HepG2 (cell line): ENCODE results near the gene TUBB. TPM values are rescaled to one million over a fixed set of nuclear protein-coding genes. Genes with fewer than 3 reads are reported as not detected.

Experiments
- ATAC-seq: fragments of 200-7000 bp; cut with Tn5 transposase; 3 replicates; pipeline ENCODE4 v1.9.1; 2020; ENCODE audit warnings: mild to moderate bottlenecking, moderate library complexity
- BruUV-seq: library from RNA; stranded (reverse); fragments of 400-500 nt; replicated peaks from 2 replicates; lab custom pipeline; 2021; lab: Mats Ljungman, UMichigan
- CTCF ChIA-PET: fragments of 300-600 bp; formaldehyde crosslinking; extraction: SDS; loops from one replicate; lab custom pipeline; 2021; ENCODE audit warnings: low total read pairs, inconsistent platforms, low intra/inter-chr PET ratio; lab: Yijun Ruan, JAX
- POLR2A ChIA-PET: fragments of 350-600 bp; sonication (Branson Sonifier 250); formaldehyde crosslinking; loops from one replicate; lab custom pipeline; 2020; ENCODE audit warnings: antibody characterized with exemption, inconsistent platforms; lab: Yijun Ruan, JAX
- DNase-seq: peaks from one replicate; pipeline ENCODE4 v3.0.0-alpha.2; 2015; ENCODE audit warnings: low spot score
- FAIRE-seq: peaks from 3 replicates; lab custom pipeline; 2011; peaks lifted over from hg19 to GRCh38; lab: Jason Lieb, UNC
- H2AFZ ChIP-seq: one replicate; pipeline ENCODE4 v1.6.1; 2011; ENCODE audit warnings: low read length, inconsistent platforms
- H3K27ac ChIP-seq: fragments of 300-600 bp; 3 replicates; pipeline ENCODE4 v1.8.0; 2011; ENCODE audit warnings: mixed run types, mild to moderate bottlenecking, mixed read lengths, low read length, inconsistent platforms; ENCODE audit not compliant: insufficient read depth; ENCODE audit errors: extremely low read length
- H3K27me3 ChIP-seq, 2 experiments: fragments of 200-600 bp in 1 of 2; 2 replicates in 1 of 2; 3 replicates in 1 of 2; pipeline versions ENCODE4 v1.6.0 to v1.8.0; 2011; ENCODE audit warnings: low read length in 2 of 2, mild to moderate bottlenecking in 2 of 2, moderate library complexity in 2 of 2, inconsistent platforms in 1 of 2; ENCODE audit not compliant: insufficient read depth in 2 of 2, control insufficient read depth in 1 of 2
- H3K36me3 ChIP-seq, 2 experiments: fragments of 200-600 bp in 1 of 2; replicated peaks in 1 of 2; 2 replicates in 1 of 2; 3 replicates in 1 of 2; pipeline versions ENCODE4 v1.5.1 to v1.8.0; 2011; ENCODE audit warnings: low read length in 2 of 2, inconsistent platforms in 1 of 2; ENCODE audit not compliant: insufficient read depth in 2 of 2, control insufficient read depth in 1 of 2
- H3K4me1 ChIP-seq: 2 replicates; pipeline ENCODE4 v1.5.1; 2012; ENCODE audit warnings: low read length, inconsistent platforms; ENCODE audit not compliant: insufficient read depth
- H3K4me2 ChIP-seq: 2 replicates; pipeline ENCODE4 v1.6.0; 2011; ENCODE audit warnings: low read depth, low read length, inconsistent platforms
- H3K4me3 ChIP-seq, 3 experiments: fragments of 200-600 bp in 1 of 3; sonication (generic), shearing (Covaris generic) in 1 of 3; replicated peaks in 1 of 3; 2 replicates each; pipeline ENCODE4 v1.5.1; 2011 to 2016; ENCODE audit warnings: low read length in 3 of 3, inconsistent platforms in 2 of 3, low read depth in 2 of 3, mild to moderate bottlenecking in 2 of 3, control low read depth in 1 of 3, mixed read lengths in 1 of 3; ENCODE audit not compliant: insufficient read depth in 1 of 3
- H3K79me2 ChIP-seq: one replicate; pipeline ENCODE4 v1.6.1; 2011; ENCODE audit warnings: low read length, inconsistent platforms; ENCODE audit not compliant: insufficient read depth
- H3K9ac ChIP-seq: 2 replicates; pipeline ENCODE4 v1.6.0; 2011; ENCODE audit warnings: mild to moderate bottlenecking, low read depth, low read length, inconsistent platforms; ENCODE audit not compliant: insufficient read depth
- H3K9me3 ChIP-seq: 2 replicates; pipeline ENCODE4 v1.5.1; 2012; ENCODE audit warnings: mild to moderate bottlenecking, low read length
- H4K20me1 ChIP-seq: 2 replicates; pipeline ENCODE4 v1.6.0; 2011; ENCODE audit warnings: inconsistent platforms, mild to moderate bottlenecking, low read length, moderate library complexity; ENCODE audit not compliant: insufficient read depth
- HMGXB4 ChIP-seq, 2 experiments: sonication (generic) in 1 of 2; formaldehyde crosslinking in 1 of 2; IDR thresholded peaks; 2 replicates each; pipeline versions ENCODE4 v1.4.0 to v1.6.1; 2018 to 2020; ENCODE audit warnings: missing genetic modification reagents in 2 of 2, borderline replicate concordance in 1 of 2, low read depth in 1 of 2, mild to moderate bottlenecking in 1 of 2, missing biosample characterization in 1 of 2
- HOMEZ ChIP-seq: IDR thresholded peaks from 2 replicates; pipeline ENCODE4 v1.6.1; 2016; ENCODE audit warnings: low read depth
- SMC3 ChIP-seq: IDR thresholded peaks from 2 replicates; pipeline ENCODE4 v1.6.1; 2011; ENCODE audit warnings: low read length, improper control_type of control experiment
- THAP11 ChIP-seq: IDR thresholded peaks from 2 replicates; pipeline ENCODE4 v1.6.1; 2016; ENCODE audit warnings: missing biosample characterization, missing genetic modification reagents
- ZBTB40 ChIP-seq, 2 experiments: fragments of 450-650 bp in 1 of 2; sonication (generic) in 1 of 2; formaldehyde crosslinking in 1 of 2; IDR thresholded peaks; 2 replicates each; pipeline versions ENCODE4 v1.6.1 to v1.8.0; 2016 to 2022; ENCODE audit warnings: antibody characterized with exemption in 1 of 2, mild to moderate bottlenecking in 1 of 2, missing genetic modification reagents in 1 of 2
- ZFYVE20 ChIP-seq: sonication (generic); formaldehyde crosslinking; IDR thresholded peaks from 2 replicates; pipeline ENCODE4 v1.8.0; 2023; ENCODE audit warnings: low read depth, mild to moderate bottlenecking, moderate library complexity, missing genetic modification reagents, borderline replicate concordance
- WGBS: methylation state at CpG from one replicate; pipeline ENCODE4 v1.1.6; 2017; ENCODE audit warnings: low lambda C conversion rate; 5-methylcytosine and 5-hydroxymethylcytosine counted together
- in situ Hi-C: cut with HindIII; loops from 2 replicates; pipeline ENCODE4 v1.10.0; 2017; ENCODE audit warnings: low pct_unique_long_range_greater_than_20kb; ENCODE audit not compliant: extremely low pct_ligation_motif_present
- intact Hi-C: fragments of 100-400 bp; cut with micrococcal nuclease; formaldehyde crosslinking; loops from one replicate; pipeline ENCODE4 v1.10.0; 2022; ENCODE audit not compliant: unreplicated experiment
- polyA plus RNA-seq, 8 experiments: library from polyadenylated mRNA; depleted of rRNA in 3 of 8; stranded (reverse) in 7 of 8; unstranded in 1 of 8; fragments of >200 nt; fragmentation: Illumina TruSeq in 4 of 8; extraction: Trizol in 4 of 8; gene quantifications; 2 replicates each; pipeline versions ENCODE4 v1.2.1 to v1.2.3, GENCODE V29; 2011 to 2016; ENCODE audit warnings: low read depth in 4 of 8, missing spikeins in 1 of 8, mixed read lengths in 1 of 8; ENCODE audit not compliant: insufficient read depth in 1 of 8
- total RNA-seq, 5 experiments: library from RNA; depleted of rRNA; stranded (reverse); fragments of >200 nt; fragmentation: Illumina TruSeq; extraction: Trizol; gene quantifications; 2 replicates each; pipeline ENCODE4 v1.2.3, GENCODE V29; 2016; ENCODE audit warnings: low read depth in 1 of 5

Gene TUBB
- total and polyA plus RNA-seq, 2 of the 13 experiments (the other 11 are each of a cell fraction or from before 2014, with no cell fraction given): 911 to 1,163 TPM

- peak; percentile 64 for ATAC-seq
- no peaks in the 10 kb centered on the region; a peak in 1 of 5 replicates for H3K27me3 ChIP-seq
- peaks cover 4% of the 10 kb centered on the region; the same call in 1 of the 2 replicates for H4K20me1 ChIP-seq
- H3K36me3 ChIP-seq: peaks cover 14 to 35% of the 10 kb centered on the region in 2 experiments
- no peaks in the 10 kb centered on the region for H3K9me3 ChIP-seq
- no peak overlapping the region for H2AFZ ChIP-seq
- BruUV-seq: TSS peak; percentile 35
- no peak overlapping the region for H3K27ac ChIP-seq
- POLR2A ChIA-PET: interaction anchor here (2.3 to 2.7 kb wide), 2 partner anchors 14 to 53 kb away, joined by 26 to 27 read pairs; partner anchors contain the start of genes MRPS18B and PPP1R10
- 92% methylated on average over 27 of the region's 27 CpGs for WGBS
- peaks cover 25% of the 10 kb centered on the region for H3K79me2 ChIP-seq
- intact Hi-C loops (loop anchor here (10.0 kb wide), 2 partner anchors 126 to 154 kb away; no protein-coding TSS in a partner anchor), in situ Hi-C loops (loop anchor here (5.0 kb wide), 2 partner anchors 44 to 189 kb away; partner anchors contain the start of gene ATAT1)
- peak overlapping the region in 2 of 3 experiments; percentile 76 to 95; a peak in 3 of 6 replicates for H3K4me3 ChIP-seq
- H3K4me2 ChIP-seq: peak overlapping the region; percentile 73
- H3K4me1 ChIP-seq: peaks cover 31% of the 10 kb centered on the region
- peak overlapping the region; percentile 85; the same call in 1 of the 2 replicates for H3K9ac ChIP-seq
- DNase-seq: peak; percentile 45
- FAIRE-seq: peak; percentile 28
- CTCF ChIA-PET: no interaction called here
- peak; percentile 67 for TF ChIP-seq SMC3
- TF ChIP-seq ZBTB40 (IDR thresholded peaks at IDR 0.05): no peak
- TF ChIP-seq ZBTB40 (CRISPR knock-in tag; IDR thresholded peaks at IDR 0.05): no peak
- 0 out of 2 replicates have a peak, but pooled peaks have one; percentile 13 for TF ChIP-seq THAP11 (CRISPR knock-in tag)
- TF ChIP-seq ZFYVE20 (CRISPR knock-in tag): no peak
- peak in 1 of 2 experiments; percentile 41; a peak in 1 of 4 replicates for TF ChIP-seq HMGXB4 (CRISPR knock-in tag; IDR thresholded peaks at IDR 0.05; ENCODE audit: borderline replicate concordance in 1 of 2, low read depth in 1 of 2)
- no peak for TF ChIP-seq HOMEZ (CRISPR knock-in tag)
Observed at GRCh38 chr6:30670760-30671527, 49.2 kb upstream of the TUBB start.
